PC-3 (cell line): ENCODE data around the gene RFLNA. TPM values are rescaled to one million over a fixed set of nuclear protein-coding genes. Genes with fewer than 3 reads are reported as not detected.

Source experiments
- ATAC-seq: fragments of 200-7000 bp; cut with Tn5 transposase; 2 replicates; pipeline ENCODE4 v1.9.1; 2020; ENCODE audit warnings: mild to moderate bottlenecking, moderate library complexity
- BruUV-seq: library from RNA; stranded (reverse); fragments of 400-500 nt; replicated peaks from 2 replicates; lab custom pipeline; 2021; lab: Mats Ljungman, UMichigan
- CTCF ChIA-PET: fragments of 300-600 bp; sonication (Branson Sonifier 250); formaldehyde crosslinking; loops from one replicate; lab custom pipeline; 2022; ENCODE audit warnings: antibody characterized with exemption; lab: Charles Lee
- POLR2A ChIA-PET: fragments of 300-600 bp; sonication (Branson Sonifier 250); formaldehyde crosslinking; loops from one replicate; lab custom pipeline; 2022; ENCODE audit warnings: antibody characterized with exemption; ENCODE audit not compliant: unreplicated experiment; lab: Charles Lee
- DNase-seq: peaks from one replicate; pipeline ENCODE4 v3.0.0-alpha.2; 2015
- H2AFZ ChIP-seq: fragments of 300-600 bp; sonication (generic); 2 replicates; pipeline ENCODE4 v1.6.0; 2016; ENCODE audit warnings: antibody characterized with exemption, low read length
- H3F3A ChIP-seq: fragments of 300-600 bp; sonication (generic); one replicate; pipeline ENCODE4 v1.6.0; 2017; ENCODE audit warnings: antibody characterized with exemption, low read length, control low read depth, mild to moderate bottlenecking; ENCODE audit not compliant: unreplicated experiment
- H3K27ac ChIP-seq: fragments of 300-600 bp; sonication (generic); 2 replicates; pipeline ENCODE4 v1.5.1; 2016; ENCODE audit warnings: mild to moderate bottlenecking, low read length
- H3K27me3 ChIP-seq: fragments of 300-600 bp; sonication (generic); 2 replicates; pipeline ENCODE4 v1.6.1; 2016; ENCODE audit warnings: low read length, mixed read lengths
- H3K36me3 ChIP-seq: fragments of 300-600 bp; sonication (generic); 2 replicates; pipeline ENCODE4 v1.6.1; 2016; ENCODE audit warnings: low read depth, mixed run types, low read length, mixed read lengths
- H3K4me1 ChIP-seq: fragments of 300-600 bp; sonication (generic); 2 replicates; pipeline ENCODE4 v1.5.1; 2016; ENCODE audit warnings: low read length; ENCODE audit not compliant: insufficient read depth
- H3K4me2 ChIP-seq: fragments of 300-600 bp; sonication (generic); 2 replicates; pipeline ENCODE4 v1.6.0; 2016; ENCODE audit warnings: low read length
- H3K4me3 ChIP-seq: fragments of 300-600 bp; sonication (generic); 2 replicates; pipeline ENCODE4 v1.5.1; 2016; ENCODE audit warnings: mild to moderate bottlenecking, low read length, mixed read lengths
- H3K79me2 ChIP-seq: fragments of 300-600 bp; sonication (generic); 2 replicates; pipeline ENCODE4 v1.6.1; 2017; ENCODE audit warnings: low read length, mixed read lengths
- H3K9ac ChIP-seq: fragments of 300-600 bp; sonication (generic); 2 replicates; pipeline ENCODE4 v1.6.0; 2016; ENCODE audit warnings: mild to moderate bottlenecking, low read length
- H3K9me2 ChIP-seq: fragments of 300-600 bp; sonication (generic); replicated peaks from 2 replicates; pipeline ENCODE4 v1.6.1; 2016; ENCODE audit warnings: mixed run types, low read length, mixed read lengths
- H3K9me3 ChIP-seq: fragments of 300-600 bp; sonication (generic); 2 replicates; pipeline ENCODE4 v1.6.1; 2016; ENCODE audit warnings: low read length, mixed read lengths
- H4K20me1 ChIP-seq: fragments of 300-600 bp; sonication (generic); 2 replicates; pipeline ENCODE4 v1.6.1; 2016; ENCODE audit warnings: low read length, mixed read lengths
- CTCF ChIP-seq: fragments of 300-600 bp; sonication (generic); conservative IDR thresholded peaks from 2 replicates; pipeline ENCODE4 v1.5.1; 2017; ENCODE audit warnings: antibody characterized with exemption, low read depth, mild to moderate bottlenecking, low read length
- EZH2 ChIP-seq: fragments of 300-600 bp; sonication (generic); IDR thresholded peaks from one replicate; pipeline ENCODE4 v1.6.1; 2017; ENCODE audit warnings: antibody characterized with exemption, mild to moderate bottlenecking, low read length; ENCODE audit not compliant: unreplicated experiment
- EZH2phosphoT487 ChIP-seq: fragments of 300-600 bp; sonication (generic); IDR thresholded peaks from 2 replicates; pipeline ENCODE4 v1.6.1; 2018; ENCODE audit warnings: mild to moderate bottlenecking, antibody characterized with exemption, low read length, borderline replicate concordance
- intact Hi-C: fragments of 100-400 bp; cut with micrococcal nuclease; formaldehyde crosslinking; loops from 2 replicates; pipeline ENCODE4 v1.9.0; 2023
- total RNA-seq: library from RNA; depleted of rRNA; stranded (reverse); fragments of >200 nt; gene quantifications from 2 replicates; pipeline ENCODE4 v1.2.3, GENCODE V29; 2014

Gene RFLNA
- total RNA-seq, 1 experiment from 2014 or later, result not detected

GRCh38 chr12:124292385-124292784 is 2.5 kb upstream of the RFLNA start:
- Histone ChIP-seq H3K9ac (no peak overlapping the region), H3K4me2 (no peak overlapping the region), H3K36me3 (no peaks in the 10 kb centered on the region), H3K27ac (no peak overlapping the region), H3K9me3 (no peaks in the 10 kb centered on the region), H3K4me1 (no peaks in the 10 kb centered on the region), H3K27me3 (peaks cover 81% of the 10 kb centered on the region), H4K20me1 (no peaks in the 10 kb centered on the region), H3K9me2 (no peaks in the 10 kb centered on the region), H3K79me2 (no peaks in the 10 kb centered on the region), H3K4me3 (no peak overlapping the region), H2AFZ (no peak overlapping the region), H3F3A (no peaks in the 10 kb centered on the region)
- intact Hi-C loops, result no loop called here
- ATAC-seq (no peak), DNase-seq (no peak)
- no TSS peak for BruUV-seq
- ChIA-PET CTCF (no interaction called here), POLR2A (no interaction called here)
- TF ChIP-seq EZH2 (no peak), EZH2phosphoT487 (no peak), CTCF (no peak)

GRCh38 chr12:124293286-124294003 is 1.4 kb upstream of the RFLNA start:
- H3K36me3 ChIP-seq, result no peaks in the 10 kb centered on the region
- H3K27me3 ChIP-seq, result peaks cover 81% of the 10 kb centered on the region
- H3K27ac ChIP-seq, result no peak overlapping the region

More at GRCh38 chr12:124293286-124294003, 1.4 kb upstream of the RFLNA start:
- no peak overlapping the region for H2AFZ ChIP-seq
- DNase-seq (no peak), ATAC-seq (no peak)
- no peaks in the 10 kb centered on the region for H4K20me1 ChIP-seq
- CTCF ChIA-PET, result no interaction called here
- intact Hi-C loops, result no loop called here
- no peaks in the 10 kb centered on the region for H3K79me2 ChIP-seq
- no peaks in the 10 kb centered on the region for H3K9me3 ChIP-seq
- H3F3A ChIP-seq, result no peaks in the 10 kb centered on the region
- POLR2A ChIA-PET, result no interaction called here
- TF ChIP-seq EZH2 (no peak), EZH2phosphoT487 (no peak), CTCF (no peak)
- H3K9ac ChIP-seq, result no peak overlapping the region
- no peak overlapping the region for H3K4me3 ChIP-seq
- no TSS peak for BruUV-seq
- no peaks in the 10 kb centered on the region for H3K4me1 ChIP-seq
- no peak overlapping the region for H3K4me2 ChIP-seq
- no peaks in the 10 kb centered on the region for H3K9me2 ChIP-seq
